Stimulated activated naive CD8-positive, alpha-beta T cell treated with anti-CD3 and anti-CD28 coated beads, Interleukin-15, Interleukin-2, amounts not matched to agents 100 ng/mL and 50 ng/mL, for 24 hours (primary cell): ENCODE measurements around the gene RSPH3.
A peak's percentile ranks its signal among the peaks of the same experiment; 100 is the strongest.
"Not testable (repeated sequence)": the region's sequence is repeated elsewhere in the genome, so short reads cannot be mapped to it uniquely, and the experiment has no call there.

Experiments used
- H3K27ac Mint-ChIP-seq: one replicate; pipeline ENCODE4 v1.8.0; 2021; ENCODE audit warnings: mild to moderate bottlenecking, mixed read lengths
- H3K27me3 Mint-ChIP-seq: one replicate; pipeline ENCODE4 v1.8.0; 2021; ENCODE audit warnings: mixed read lengths
- H3K36me3 Mint-ChIP-seq: one replicate; pipeline ENCODE4 v1.8.0; 2021; ENCODE audit warnings: low read depth, mixed read lengths
- H3K4me1 Mint-ChIP-seq: one replicate; pipeline ENCODE4 v1.8.0; 2021; ENCODE audit warnings: low read depth, mixed read lengths
- H3K4me3 Mint-ChIP-seq: one replicate; pipeline ENCODE4 v1.8.0; 2021; ENCODE audit warnings: mild to moderate bottlenecking, mixed read lengths
- H3K9me3 Mint-ChIP-seq: one replicate; pipeline ENCODE4 v1.8.0; 2021; ENCODE audit warnings: mixed read lengths

Gene RSPH3

DNA sequence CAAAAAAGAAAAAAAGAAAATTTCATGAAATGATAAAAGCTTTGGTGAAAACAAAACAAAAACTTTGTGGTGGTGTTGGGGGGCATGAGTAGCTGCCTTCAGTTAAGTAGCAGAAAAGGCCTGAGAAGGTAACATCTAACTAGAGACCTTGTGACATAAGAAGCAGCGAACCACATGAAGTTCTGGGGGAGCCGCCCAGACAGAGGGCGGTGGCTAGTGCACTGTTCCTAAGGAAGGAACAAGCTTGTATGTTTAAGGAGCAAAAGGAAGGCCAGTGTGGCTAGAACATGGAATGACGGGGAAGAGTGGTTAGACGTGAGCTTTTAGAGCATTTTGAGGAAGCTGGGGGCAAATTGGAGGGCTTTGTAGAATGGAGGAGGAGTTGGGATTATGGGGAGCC lies 7.5 kb upstream of the RSPH3 start:
- Mint-ChIP-seq H3K4me3 (no peak overlapping the region), H3K9me3 (no peaks in the 10 kb centered on the region), H3K4me1 (peaks cover 34% of the 10 kb centered on the region), H3K36me3 (peaks cover 5% of the 10 kb centered on the region), H3K27me3 (no peaks in the 10 kb centered on the region), H3K27ac (no peak overlapping the region)

DNA sequence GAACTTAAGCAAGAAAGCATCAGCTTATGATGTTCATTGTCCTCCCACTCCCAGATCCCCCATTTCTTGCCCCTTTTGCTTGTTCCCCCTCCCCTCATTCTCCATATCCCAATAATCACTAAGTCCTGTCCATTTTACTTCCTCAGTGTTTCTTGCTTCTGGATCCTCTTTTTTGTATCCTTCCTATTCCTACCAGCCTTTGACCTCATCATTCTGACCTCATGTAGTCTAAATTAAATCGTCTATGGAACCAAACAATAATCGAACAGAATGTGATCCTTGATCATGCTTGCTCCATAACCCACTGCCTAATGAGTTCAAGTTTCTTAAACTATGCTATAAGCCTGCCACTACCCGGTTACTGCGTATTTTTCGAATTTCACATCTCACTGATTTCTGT lies 5.4 kb upstream of the RSPH3 start:
- no peak overlapping the region for H3K4me3 Mint-ChIP-seq
- H3K4me1 Mint-ChIP-seq = peaks cover 36% of the 10 kb centered on the region
- H3K36me3 Mint-ChIP-seq = no peaks in the 10 kb centered on the region
- H3K27ac Mint-ChIP-seq = no peak overlapping the region
- no peaks in the 10 kb centered on the region for H3K9me3 Mint-ChIP-seq
- no peaks in the 10 kb centered on the region for H3K27me3 Mint-ChIP-seq

DNA sequence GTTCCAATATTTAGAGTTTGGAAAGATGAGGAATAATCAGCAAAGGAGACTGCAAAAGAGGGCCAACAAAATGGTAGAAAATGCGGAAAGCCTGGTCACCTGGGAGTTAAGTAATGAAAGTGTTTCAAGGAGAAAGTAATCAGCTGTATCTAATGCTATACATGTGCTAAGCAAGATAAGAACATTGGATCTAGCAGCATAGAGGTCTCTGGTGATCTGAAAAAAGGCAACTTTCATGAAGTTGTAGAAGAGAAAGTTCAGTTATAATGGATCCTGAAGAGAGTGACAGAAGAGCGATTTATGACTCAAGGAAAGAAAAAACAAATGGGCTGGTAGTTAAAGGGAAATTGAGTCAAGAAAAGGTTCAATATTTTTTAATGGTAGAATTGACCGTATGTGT lies 4.6 kb upstream of the RSPH3 start:
- H3K27me3 Mint-ChIP-seq = no peaks in the 10 kb centered on the region
- H3K36me3 Mint-ChIP-seq = no peaks in the 10 kb centered on the region
- H3K9me3 Mint-ChIP-seq = no peaks in the 10 kb centered on the region
- no peak overlapping the region for H3K27ac Mint-ChIP-seq
- peaks cover 33% of the 10 kb centered on the region for H3K4me1 Mint-ChIP-seq
- H3K4me3 Mint-ChIP-seq = no peak overlapping the region

DNA sequence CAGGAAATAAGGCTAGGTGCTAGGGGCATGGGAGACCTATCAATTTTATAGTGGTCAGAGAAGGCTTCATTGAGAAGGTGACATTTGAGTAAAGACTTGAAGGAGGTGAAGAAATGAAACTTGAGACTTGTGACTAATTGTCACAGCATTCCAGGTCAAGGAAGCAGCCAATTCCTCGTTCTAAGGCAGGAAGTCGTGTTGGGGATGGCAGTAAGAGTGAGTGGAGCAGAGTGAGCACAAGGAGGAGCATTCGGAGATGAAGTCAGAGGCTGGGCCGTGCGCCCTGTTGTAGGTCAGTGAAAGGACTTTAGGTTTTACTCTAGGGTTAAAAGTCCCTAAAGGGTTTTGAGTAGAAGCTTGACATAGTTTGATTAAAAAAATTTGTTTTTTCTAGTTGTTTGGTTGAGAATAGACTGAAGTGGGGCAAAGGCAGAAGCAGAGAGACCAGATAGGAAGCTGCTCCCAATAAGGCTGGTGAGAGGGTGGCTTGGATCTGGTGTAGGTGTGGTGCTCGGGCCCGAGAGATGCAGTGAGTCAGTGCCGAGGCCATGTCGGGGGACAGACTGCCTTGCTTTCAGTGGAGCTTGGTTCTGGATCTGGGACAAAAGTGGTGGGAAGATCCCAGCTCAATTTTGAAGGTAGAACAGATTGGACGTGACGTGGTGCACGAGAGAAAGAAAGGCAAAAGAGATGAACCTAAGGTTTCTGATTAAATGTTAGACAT lies 2.6 kb upstream of the RSPH3 start:
- peak overlapping the region; percentile 34 for H3K27ac Mint-ChIP-seq
- H3K27me3 Mint-ChIP-seq = no peaks in the 10 kb centered on the region
- peaks cover 37% of the 10 kb centered on the region for H3K4me1 Mint-ChIP-seq
- no peaks in the 10 kb centered on the region for H3K9me3 Mint-ChIP-seq
- no peak overlapping the region for H3K4me3 Mint-ChIP-seq
- no peaks in the 10 kb centered on the region for H3K36me3 Mint-ChIP-seq

DNA sequence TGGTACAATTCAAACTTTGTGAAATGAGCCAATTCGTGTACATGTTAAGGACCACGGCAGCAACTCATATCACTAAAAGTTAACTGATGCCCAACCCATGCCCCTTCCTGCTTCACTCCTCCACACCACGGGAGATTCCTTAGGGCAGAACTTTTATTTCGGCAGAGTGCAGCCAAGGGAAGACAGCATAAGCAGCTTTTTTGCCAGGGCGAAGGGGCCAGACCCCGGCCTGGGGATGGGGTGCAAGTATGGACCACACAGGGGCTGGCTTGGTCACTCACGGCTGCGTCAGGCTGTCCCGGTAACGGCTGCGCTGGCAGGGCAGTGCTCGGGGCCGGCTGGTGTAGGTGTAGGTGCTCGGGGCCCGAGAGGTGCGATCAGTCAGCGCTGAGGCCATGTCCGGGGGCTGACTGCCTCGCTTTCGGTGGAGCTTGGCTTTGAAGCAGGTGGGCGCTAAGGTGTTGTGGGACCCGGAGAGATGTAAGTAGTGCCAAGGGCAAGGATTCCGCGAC lies 792 bp downstream of the RSPH3 start:
- H3K27me3 Mint-ChIP-seq = no peaks in the 10 kb centered on the region
- no peaks in the 10 kb centered on the region for H3K9me3 Mint-ChIP-seq
- peak overlapping the region; percentile 97 for H3K4me3 Mint-ChIP-seq
- peak overlapping the region; percentile 90 for H3K27ac Mint-ChIP-seq
- peaks cover 65% of the 10 kb centered on the region for H3K4me1 Mint-ChIP-seq
- no peaks in the 10 kb centered on the region for H3K36me3 Mint-ChIP-seq

DNA sequence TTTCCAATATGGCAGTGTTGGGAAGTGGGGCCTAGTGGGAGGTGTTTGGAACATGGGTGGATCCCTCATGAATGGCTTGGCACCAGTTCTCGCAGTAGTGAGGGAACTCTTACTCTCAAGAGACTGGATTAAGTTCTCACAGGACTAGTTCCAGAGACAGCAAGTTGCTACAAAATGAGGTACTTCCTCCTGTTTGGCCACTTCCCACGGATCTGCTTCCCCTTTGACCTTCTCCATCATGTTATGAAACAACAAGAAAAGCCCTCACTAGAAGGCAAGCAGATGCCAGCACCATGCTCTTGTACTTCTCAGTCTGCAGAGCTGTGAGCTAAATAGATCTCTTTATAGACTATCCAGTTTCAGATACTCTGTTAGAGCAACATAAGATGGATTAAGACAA lies 3.1 kb downstream of the RSPH3 start:
- peaks cover 67% of the 10 kb centered on the region for H3K4me1 Mint-ChIP-seq
- H3K27ac Mint-ChIP-seq = no peak overlapping the region
- H3K27me3 Mint-ChIP-seq = no peaks in the 10 kb centered on the region
- no peaks in the 10 kb centered on the region for H3K9me3 Mint-ChIP-seq
- H3K36me3 Mint-ChIP-seq = peaks cover 5% of the 10 kb centered on the region
- H3K4me3 Mint-ChIP-seq = no peak overlapping the region

DNA sequence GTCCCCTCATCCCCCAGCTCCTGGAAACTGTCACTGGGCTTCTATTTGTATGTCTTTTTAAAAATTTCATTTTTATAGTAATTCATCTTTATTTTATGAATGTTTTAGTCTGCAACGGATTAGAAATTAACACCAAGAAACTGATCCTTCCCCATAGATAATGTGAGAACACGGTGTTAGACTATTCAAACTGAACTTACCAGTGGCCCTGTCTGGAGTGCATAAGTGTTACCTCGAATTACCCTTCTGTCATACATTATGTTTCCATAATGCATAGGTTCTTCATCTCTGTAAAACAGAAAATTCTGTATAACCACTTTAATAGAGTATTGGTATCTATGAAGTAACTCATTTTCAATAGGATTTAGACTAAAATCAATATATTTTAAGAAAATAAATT lies 6.4 kb downstream of the RSPH3 start:
- H3K27ac Mint-ChIP-seq = no peak overlapping the region
- peaks cover 56% of the 10 kb centered on the region for H3K4me1 Mint-ChIP-seq
- H3K36me3 Mint-ChIP-seq = peaks cover 20% of the 10 kb centered on the region
- H3K4me3 Mint-ChIP-seq = no peak overlapping the region
- H3K27me3 Mint-ChIP-seq = no peaks in the 10 kb centered on the region
- peaks cover 1% of the 10 kb centered on the region for H3K9me3 Mint-ChIP-seq

DNA sequence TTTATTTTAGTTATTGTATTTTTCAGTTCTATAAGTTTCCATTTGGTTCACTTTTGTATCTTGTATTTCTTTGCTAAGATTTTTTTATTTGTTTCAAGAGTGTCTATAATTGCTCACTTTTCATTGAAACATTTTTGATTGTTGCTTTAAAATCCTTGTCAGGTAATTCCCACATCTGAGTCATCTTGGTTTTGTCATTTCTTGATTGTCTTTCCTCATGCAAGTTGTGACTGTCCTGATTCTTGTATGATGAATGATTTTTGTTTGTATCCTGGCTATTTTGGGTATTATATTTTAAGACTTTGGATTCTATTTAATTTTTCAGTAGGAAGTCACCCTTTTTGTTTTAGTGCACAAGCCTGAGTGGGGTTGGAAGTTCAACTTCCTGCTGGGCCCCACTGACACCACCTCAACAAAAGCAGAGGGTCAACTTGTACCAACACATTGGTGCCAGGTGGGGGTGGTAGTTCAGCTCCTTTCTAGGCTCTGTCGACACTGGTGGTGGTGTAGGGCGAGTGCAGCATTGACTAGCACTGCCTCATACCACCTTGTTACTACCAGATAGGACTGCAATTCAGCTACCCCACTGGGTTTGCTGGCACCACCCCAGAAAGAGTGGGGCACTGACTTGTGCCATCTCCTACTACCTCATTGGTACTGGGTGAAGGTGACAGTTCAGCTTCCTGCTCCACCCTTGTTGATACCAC lies 8.8 kb downstream of the RSPH3 start:
- Mint-ChIP-seq H3K27ac (peak overlapping the region; percentile 69), H3K4me3 (no peak overlapping the region), H3K36me3 (peaks cover 29% of the 10 kb centered on the region), H3K27me3 (no peaks in the 10 kb centered on the region), H3K4me1 (peaks cover 56% of the 10 kb centered on the region), H3K9me3 (peaks cover 7% of the 10 kb centered on the region)

DNA sequence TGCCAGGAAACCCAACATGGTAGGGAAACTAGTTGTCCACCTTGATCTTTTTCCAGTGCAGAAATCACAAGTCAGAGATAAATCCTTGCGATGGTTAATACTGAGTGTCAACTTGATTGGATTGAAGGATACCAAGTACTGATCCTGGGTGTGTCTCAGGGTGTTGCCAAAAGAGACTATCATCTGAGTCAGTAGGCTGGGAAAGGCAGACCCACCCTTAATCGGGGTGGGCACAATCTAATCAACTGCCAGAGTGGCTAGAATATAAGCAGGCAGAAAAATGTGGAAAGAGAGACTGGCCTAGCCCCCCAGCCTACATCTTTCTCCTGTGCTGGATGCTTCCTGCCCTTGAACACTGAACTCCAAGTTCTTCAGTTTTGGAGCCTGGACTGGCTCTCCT lies 10.3 kb downstream of the RSPH3 start:
- H3K27me3 Mint-ChIP-seq, H3K27ac Mint-ChIP-seq, H3K4me3 Mint-ChIP-seq, H3K9me3 Mint-ChIP-seq: not testable (repeated sequence)
- Mint-ChIP-seq H3K4me1 (peaks cover 42% of the 10 kb centered on the region), H3K36me3 (peaks cover 29% of the 10 kb centered on the region)

DNA sequence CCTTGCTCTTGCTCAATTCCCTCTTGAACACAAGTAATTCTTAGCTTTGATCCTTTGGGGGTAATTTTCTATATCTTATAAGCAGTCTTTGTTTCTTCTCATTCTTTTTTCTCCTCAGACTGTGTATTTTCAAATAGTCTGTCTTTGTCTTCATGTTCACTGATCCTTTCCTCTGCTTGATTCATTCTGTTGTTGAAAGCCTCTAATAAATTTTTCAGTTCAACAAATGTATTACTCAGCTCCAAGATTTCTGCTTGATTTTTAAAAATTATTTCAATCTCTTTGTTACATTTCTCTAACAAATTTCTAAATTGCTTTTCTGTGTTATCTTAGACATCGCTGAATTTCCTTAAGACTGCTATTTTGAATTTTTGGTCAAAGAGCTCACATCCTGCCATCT lies 11.5 kb downstream of the RSPH3 start:
- Mint-ChIP-seq H3K9me3 (peaks cover 7% of the 10 kb centered on the region), H3K4me1 (peaks cover 35% of the 10 kb centered on the region), H3K27me3 (no peaks in the 10 kb centered on the region), H3K36me3 (peaks cover 27% of the 10 kb centered on the region), H3K27ac (no peak overlapping the region), H3K4me3 (no peak overlapping the region)

DNA sequence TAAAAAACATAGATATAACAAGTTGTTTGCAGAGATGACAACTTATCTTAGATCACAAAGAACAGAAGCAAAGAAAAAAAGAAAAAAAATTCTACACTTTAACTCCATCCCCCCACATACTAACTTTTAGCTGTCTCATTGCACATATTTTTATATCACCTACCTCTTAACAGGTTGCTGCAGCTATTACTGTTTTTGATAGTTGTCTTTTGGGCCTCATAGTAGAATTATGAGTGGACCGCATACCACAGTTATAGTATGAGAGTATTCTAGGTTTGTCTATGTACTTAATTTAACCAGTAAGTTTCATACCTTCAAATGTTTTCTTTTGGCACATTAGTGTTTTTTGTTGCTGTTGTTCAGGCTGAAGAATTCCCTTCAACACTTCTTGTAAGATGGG lies 12.3 kb downstream of the RSPH3 start:
- H3K4me1 Mint-ChIP-seq = peaks cover 32% of the 10 kb centered on the region
- no peak overlapping the region for H3K27ac Mint-ChIP-seq

DNA sequence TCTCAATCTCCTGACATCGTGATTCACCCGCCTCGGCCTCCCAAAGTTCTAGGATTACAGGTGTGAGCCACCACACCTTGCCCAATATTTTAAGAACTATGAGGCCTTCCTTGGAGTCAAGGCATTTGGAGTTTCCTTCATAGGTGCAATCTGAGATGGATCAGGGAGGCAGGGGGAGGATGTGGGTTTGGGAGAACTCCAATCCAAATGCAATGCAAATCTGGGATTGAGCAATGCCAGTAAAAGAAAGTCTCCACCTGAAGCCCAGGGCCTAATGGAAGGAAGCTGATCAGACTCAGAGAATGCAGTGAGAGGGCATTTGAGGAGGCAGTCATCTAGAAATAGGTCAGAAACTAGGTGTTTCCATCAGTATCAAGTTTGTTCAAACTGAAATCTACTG lies 21.2 kb downstream of the RSPH3 start:
- Mint-ChIP-seq H3K36me3 (peaks cover 6% of the 10 kb centered on the region), H3K9me3 (no peaks in the 10 kb centered on the region), H3K27me3 (no peaks in the 10 kb centered on the region), H3K4me1 (no peaks in the 10 kb centered on the region), H3K4me3 (no peak overlapping the region), H3K27ac (no peak overlapping the region)

More for the DNA sequence above, 12.3 kb downstream of the RSPH3 start:
- Mint-ChIP-seq H3K4me3 (no peak overlapping the region), H3K36me3 (peaks cover 25% of the 10 kb centered on the region), H3K27me3 (no peaks in the 10 kb centered on the region), H3K9me3 (peaks cover 7% of the 10 kb centered on the region)

DNA sequence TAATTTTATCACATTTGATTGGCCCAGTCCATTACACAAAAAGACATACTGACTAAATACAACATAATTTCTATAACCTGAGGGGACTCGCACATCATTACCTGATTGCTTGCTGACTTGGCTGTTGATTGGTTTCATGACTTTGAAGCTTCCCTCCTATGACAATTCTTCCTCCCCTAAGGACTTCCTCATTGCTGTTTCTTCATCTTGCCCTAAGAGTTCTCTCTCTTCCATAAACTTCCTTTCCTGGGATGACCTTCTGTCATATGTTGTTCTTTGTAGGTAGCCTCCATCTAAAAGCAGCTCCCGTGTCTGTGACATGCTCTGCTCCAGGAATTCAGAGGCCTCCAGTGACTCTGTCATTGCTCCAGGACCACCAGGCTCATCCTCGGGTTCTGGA lies 22.6 kb downstream of the RSPH3 start:
- no peaks in the 10 kb centered on the region for H3K9me3 Mint-ChIP-seq
- H3K4me1 Mint-ChIP-seq = no peaks in the 10 kb centered on the region
- no peak overlapping the region for H3K27ac Mint-ChIP-seq
- H3K27me3 Mint-ChIP-seq = no peaks in the 10 kb centered on the region
- peaks cover 6% of the 10 kb centered on the region for H3K36me3 Mint-ChIP-seq
- no peak overlapping the region for H3K4me3 Mint-ChIP-seq

DNA sequence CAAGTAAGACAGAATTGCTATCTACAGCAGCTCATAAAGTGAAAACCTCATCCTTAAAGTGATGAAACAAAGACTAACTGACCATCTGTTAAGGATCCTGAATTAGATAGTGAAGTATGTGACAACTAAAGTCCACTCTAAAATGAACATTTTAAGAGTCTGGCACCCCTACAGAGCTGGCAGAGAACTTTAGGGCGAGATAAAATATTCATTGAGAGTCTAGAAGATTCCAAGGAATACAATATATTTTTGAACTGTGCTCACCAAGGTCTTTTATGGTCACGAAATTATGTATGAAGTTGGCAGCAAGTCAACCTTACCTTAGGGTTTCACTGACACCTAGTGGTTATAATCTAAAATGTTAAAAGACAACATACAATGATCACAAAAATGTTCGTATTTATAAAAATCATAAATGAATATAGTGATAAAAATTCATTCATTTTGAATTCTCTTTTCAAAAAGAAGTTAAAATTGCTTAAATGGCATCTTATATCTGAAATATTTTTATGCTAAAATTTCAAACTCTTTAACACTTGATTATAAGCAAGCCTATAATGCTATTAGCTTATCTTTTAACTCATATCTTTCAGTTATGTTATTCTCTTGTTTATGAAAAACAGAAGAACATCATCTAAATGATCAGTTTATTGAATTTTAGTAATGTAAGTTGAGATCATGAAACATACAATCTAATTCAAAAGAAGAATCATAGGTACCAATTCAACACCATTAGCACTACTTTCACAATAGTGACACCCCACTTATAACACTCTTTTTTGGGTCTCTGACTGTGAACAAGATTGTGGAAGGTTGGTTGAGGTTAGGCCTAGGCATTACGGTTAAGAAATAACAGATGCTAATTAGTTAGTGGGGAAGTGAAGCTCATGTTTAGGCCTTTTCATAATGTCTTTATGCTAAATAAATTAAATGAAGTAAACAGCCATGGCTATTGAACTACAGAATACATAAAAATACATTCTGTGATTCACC lies 27.5 kb downstream of the RSPH3 start:
- Mint-ChIP-seq H3K4me1 (no peaks in the 10 kb centered on the region), H3K4me3 (no peak overlapping the region), H3K36me3 (peaks cover 13% of the 10 kb centered on the region), H3K27ac (no peak overlapping the region), H3K9me3 (peaks cover 9% of the 10 kb centered on the region), H3K27me3 (no peaks in the 10 kb centered on the region)
